ENCODE data around the gene B4GALNT2. TPM values are rescaled to one million over a fixed set of nuclear protein-coding genes. Genes with fewer than 3 reads are reported as not detected.
"Not testable (repeated sequence)": the region's sequence is repeated elsewhere in the genome, so short reads cannot be mapped to it uniquely, and the experiment has no call there.

B4GALNT2 gene
- polyA plus RNA-seq, 1 experiment, result 0.12 TPM

- CTCF ChIA-PET, result no interaction called here
- Histone ChIP-seq H3K36me3 (ENCODE audit: control insufficient read depth, insufficient read depth, low read length) (no peaks in the 10 kb centered on the region), H3K4me3 (ENCODE audit: low read depth, low read length) (no peak overlapping the region), H3K27me3 (ENCODE audit: control insufficient read depth, insufficient read depth, low read length) (peaks cover 5% of the 10 kb centered on the region)
- POLR2A ChIA-PET, result no interaction called here
- no peak for TF ChIP-seq CTCF (IDR thresholded peaks at IDR 0.05; ENCODE audit: insufficient read depth, low read depth, low read length)
- no peak for DNase-seq (ENCODE audit: low read depth)
Observed at GRCh38 chr17:49089094-49089493, 43.5 kb upstream of the B4GALNT2 start.

- ChIA-PET CTCF (no interaction called here), POLR2A (no interaction called here)
- Histone ChIP-seq H3K36me3 (ENCODE audit: control insufficient read depth, insufficient read depth, low read length) (no peaks in the 10 kb centered on the region), H3K27me3 (ENCODE audit: control insufficient read depth, insufficient read depth, low read length) (peaks cover 5% of the 10 kb centered on the region), H3K4me3 (ENCODE audit: low read depth, low read length) (no peak overlapping the region)
- no peak for TF ChIP-seq CTCF (IDR thresholded peaks at IDR 0.05; ENCODE audit: insufficient read depth, low read depth, low read length)
- DNase-seq (ENCODE audit: low read depth), result no peak
Observed at GRCh38 chr17:49090878-49091594, 41.5 kb upstream of the B4GALNT2 start.

- ChIA-PET CTCF (no interaction called here), POLR2A (no interaction called here)
- Histone ChIP-seq H3K27me3 (ENCODE audit: control insufficient read depth, insufficient read depth, low read length) (peaks cover 2% of the 10 kb centered on the region), H3K4me3 (ENCODE audit: low read depth, low read length) (no peak overlapping the region), H3K36me3 (ENCODE audit: control insufficient read depth, insufficient read depth, low read length) (no peaks in the 10 kb centered on the region)
- no peak for TF ChIP-seq CTCF (IDR thresholded peaks at IDR 0.05; ENCODE audit: insufficient read depth, low read depth, low read length)
- DNase-seq (ENCODE audit: low read depth), result no peak
Observed at GRCh38 chr17:49093131-49093530, 39.4 kb upstream of the B4GALNT2 start.

GRCh38 chr17:49100601-49101000 lies 32.0 kb upstream of the B4GALNT2 start:
- CTCF ChIA-PET, result interaction anchor here (1.4 kb wide), 1 partner anchor 33 kb away, joined by 3 read pairs; no protein-coding TSS in a partner anchor
- no peaks in the 10 kb centered on the region for H3K36me3 ChIP-seq (ENCODE audit: control insufficient read depth, insufficient read depth, low read length)
- DNase-seq (ENCODE audit: low read depth), result no peak
- no peak for TF ChIP-seq CTCF (IDR thresholded peaks at IDR 0.05; ENCODE audit: insufficient read depth, low read depth, low read length)
- H3K27me3 ChIP-seq (ENCODE audit: control insufficient read depth, insufficient read depth, low read length), result no peaks in the 10 kb centered on the region
- no peak overlapping the region for H3K4me3 ChIP-seq (ENCODE audit: low read depth, low read length)
- POLR2A ChIA-PET, result no interaction called here

- no peaks in the 10 kb centered on the region for H3K27me3 ChIP-seq (ENCODE audit: control insufficient read depth, insufficient read depth, low read length)
- no peaks in the 10 kb centered on the region for H3K36me3 ChIP-seq (ENCODE audit: control insufficient read depth, insufficient read depth, low read length)
- POLR2A ChIA-PET, result no interaction called here
- no peak for TF ChIP-seq CTCF (IDR thresholded peaks at IDR 0.05; ENCODE audit: insufficient read depth, low read depth, low read length)
- DNase-seq (ENCODE audit: low read depth), result no peak
- CTCF ChIA-PET, result interaction anchor here (1.4 kb wide), 1 partner anchor 33 kb away, joined by 3 read pairs; no protein-coding TSS in a partner anchor
- H3K4me3 ChIP-seq (ENCODE audit: low read depth, low read length), result no peak overlapping the region
Observed at GRCh38 chr17:49101054-49101534, 31.5 kb upstream of the B4GALNT2 start.

GRCh38 chr17:49103360-49103759 lies 29.2 kb upstream of the B4GALNT2 start:
- DNase-seq (ENCODE audit: low read depth); H3K36me3 ChIP-seq (ENCODE audit: control insufficient read depth, insufficient read depth, low read length); H3K27me3 ChIP-seq (ENCODE audit: control insufficient read depth, insufficient read depth, low read length); H3K4me3 ChIP-seq (ENCODE audit: low read depth, low read length); POLR2A ChIA-PET: not testable (repeated sequence)
- CTCF ChIA-PET, result interaction anchor here (1.1 kb wide), 1 partner anchor 76 kb away, joined by 3 read pairs; no protein-coding TSS in a partner anchor
